Hematopoietic multipotent progenitor cell treated with erythropoietin and hydrocortisone succinate and interleukin-3 and kit ligand, for 17 days (in vitro differentiated cells): Measurements from ENCODE around the gene STIM2.

Source experiments
- DNase-seq: peaks from one replicate; pipeline ENCODE4 v3.0.0-alpha.2; 2015; ENCODE audit warnings: low spot score

Gene STIM2

GRCh38 chr4:26907731-26908599 is 47.3 kb downstream of the STIM2 start:
- no peak for DNase-seq

GRCh38 chr4:26909369-26909768 is 48.7 kb downstream of the STIM2 start:
- no peak for DNase-seq

- DNase-seq: no peak
Measured at GRCh38 chr4:26911254-26911653, 50.6 kb downstream of the STIM2 start.

- no peak for DNase-seq
Measured at GRCh38 chr4:26912069-26912468, 51.4 kb downstream of the STIM2 start.

- no peak for DNase-seq
Measured at GRCh38 chr4:26912810-26913209, 52.2 kb downstream of the STIM2 start.

GRCh38 chr4:26916195-26916594 is 55.6 kb downstream of the STIM2 start:
- DNase-seq: no peak

- no peak for DNase-seq
Measured at GRCh38 chr4:26930964-26931363, 70.3 kb downstream of the STIM2 start.

GRCh38 chr4:26931451-26931850 is 70.8 kb downstream of the STIM2 start:
- DNase-seq: no peak

- DNase-seq: no peak
Measured at GRCh38 chr4:26931966-26932365, 71.3 kb downstream of the STIM2 start.

- no peak for DNase-seq
Measured at GRCh38 chr4:26935397-26935796, 74.8 kb downstream of the STIM2 start.

GRCh38 chr4:26936284-26937065 is 75.8 kb downstream of the STIM2 start:
- DNase-seq: no peak

GRCh38 chr4:26937139-26937538 is 76.5 kb downstream of the STIM2 start:
- peak; percentile 10 for DNase-seq

GRCh38 chr4:26937567-26937966 is 76.9 kb downstream of the STIM2 start:
- peak; percentile 11 for DNase-seq

- DNase-seq: peak; percentile 21
Measured at GRCh38 chr4:26938516-26938915, 77.9 kb downstream of the STIM2 start.

GRCh38 chr4:26941951-26942350 is 81.3 kb downstream of the STIM2 start:
- DNase-seq: no peak

- no peak for DNase-seq
Measured at GRCh38 chr4:26942871-26943270, 82.2 kb downstream of the STIM2 start.

- DNase-seq: no peak
Measured at GRCh38 chr4:26943391-26943790, 82.8 kb downstream of the STIM2 start.

- no peak for DNase-seq
Measured at GRCh38 chr4:26945794-26946193, 85.2 kb downstream of the STIM2 start.

GRCh38 chr4:26947318-26947717 is 86.7 kb downstream of the STIM2 start:
- no peak for DNase-seq

GRCh38 chr4:26950446-26950845 is 89.8 kb downstream of the STIM2 start:
- no peak for DNase-seq

GRCh38 chr4:26952891-26953290 is 92.2 kb downstream of the STIM2 start:
- no peak for DNase-seq

- no peak for DNase-seq
Measured at GRCh38 chr4:26953366-26953765, 92.7 kb downstream of the STIM2 start.

- no peak for DNase-seq
Measured at GRCh38 chr4:26953770-26954423, 93.3 kb downstream of the STIM2 start.
